SK-N-SH (cell line): ENCODE data around the gene TP53AIP1. TPM values are rescaled to one million over a fixed set of nuclear protein-coding genes. Genes with fewer than 3 reads are reported as not detected.

Experiments used
- CTCF ChIA-PET: fragments of 300-600, 350-600 bp; formaldehyde crosslinking; extraction: SDS; loops from one replicate; lab custom pipeline; 2021; lab: Yijun Ruan, JAX
- POLR2A ChIA-PET: fragments of 350-600 bp; sonication (Branson Sonifier 250); formaldehyde crosslinking; extraction: SDS; loops from one replicate; lab custom pipeline; 2020; ENCODE audit warnings: antibody characterized with exemption, inconsistent platforms; lab: Yijun Ruan, JAX
- DNase-seq: peaks from one replicate; pipeline ENCODE4 v3.0.0; 2012
- H2AFZ ChIP-seq: fragments of 200-600 bp; sonication (generic); 2 replicates; pipeline ENCODE4 v1.8.1; 2016; ENCODE audit warnings: antibody characterized with exemption, mild to moderate bottlenecking, low read depth
- H3F3A ChIP-seq: fragments of 200-600 bp; sonication (generic); replicated peaks from 2 replicates; pipeline ENCODE3; 2016; ENCODE audit warnings: antibody characterized with exemption, mild to moderate bottlenecking; ENCODE audit not compliant: insufficient read depth
- H3K27ac ChIP-seq, 2 experiments: fragments of 200-500 bp in 1 of 2; fragments of 200-600 bp in 1 of 2; sonication (Bioruptor generic) in 1 of 2; sonication (generic), shearing (Covaris generic) in 1 of 2; 2 replicates each; pipeline versions ENCODE4 v1.5.1 to v1.6.1; 2014 to 2016; ENCODE audit warnings: low read depth in 2 of 2, inconsistent platforms in 1 of 2, low read length in 1 of 2, mild to moderate bottlenecking in 1 of 2, mixed read lengths in 1 of 2
- H3K27me3 ChIP-seq: fragments of 200-600 bp; sonication (generic), shearing (Covaris generic); 2 replicates; pipeline ENCODE4 v1.6.1; 2016; ENCODE audit warnings: mixed run types; ENCODE audit not compliant: insufficient read depth
- H3K36me3 ChIP-seq, 2 experiments: fragments of 200-500 bp in 1 of 2; fragments of 200-600 bp in 1 of 2; sonication (Bioruptor generic) in 1 of 2; sonication (generic) in 1 of 2; replicated peaks in 1 of 2; 2 replicates each; pipeline versions ENCODE3 to v1.5.1; 2014 to 2016; ENCODE audit warnings: low read length in 1 of 2, mild to moderate bottlenecking in 1 of 2; ENCODE audit not compliant: insufficient read depth in 2 of 2, control insufficient read depth in 1 of 2
- H3K4me1 ChIP-seq, 2 experiments: fragments of 200-500 bp in 1 of 2; fragments of 200-600 bp in 1 of 2; sonication (Bioruptor generic) in 1 of 2; sonication (generic), shearing (Covaris generic) in 1 of 2; 2 replicates each; pipeline versions ENCODE4 v1.5.1 to v1.6.1; 2014 to 2016; ENCODE audit warnings: low read depth in 1 of 2, low read length in 1 of 2, mixed run types in 1 of 2; ENCODE audit not compliant: insufficient read depth in 2 of 2, control insufficient read depth in 1 of 2
- H3K4me2 ChIP-seq: fragments of 200-600 bp; sonication (generic), shearing (Covaris generic); 2 replicates; pipeline ENCODE4 v1.6.1; 2017; ENCODE audit warnings: mixed run types
- H3K4me3 ChIP-seq, 2 experiments: fragments of 200-500 bp in 1 of 2; fragments of 200-600 bp in 1 of 2; sonication (Bioruptor generic) in 1 of 2; sonication (generic), shearing (Covaris generic) in 1 of 2; 2 replicates each; pipeline versions ENCODE4 v1.5.1 to v1.8.1; 2014 to 2016; ENCODE audit warnings: low read depth in 2 of 2, inconsistent platforms in 1 of 2, low read length in 1 of 2, mild to moderate bottlenecking in 1 of 2, mixed read lengths in 1 of 2, moderate library complexity in 1 of 2
- H3K79me2 ChIP-seq: fragments of 200-600 bp; sonication (generic); 2 replicates; pipeline ENCODE4 v1.8.1; 2017; ENCODE audit warnings: mild to moderate bottlenecking; ENCODE audit not compliant: insufficient read depth
- H3K9ac ChIP-seq: fragments of 200-600 bp; sonication (generic); 2 replicates; pipeline ENCODE4 v1.6.1; 2017; ENCODE audit warnings: mixed run types
- H3K9me2 ChIP-seq: fragments of 200-600 bp; sonication (generic); 2 replicates; pipeline ENCODE4 v1.6.1; 2017; ENCODE audit warnings: mixed run types
- H3K9me3 ChIP-seq: fragments of 200-600 bp; sonication (generic); 2 replicates; pipeline ENCODE4 v1.6.1; 2017; ENCODE audit warnings: mixed run types, mild to moderate bottlenecking, moderate library complexity
- H4K20me1 ChIP-seq: fragments of 200-600 bp; sonication (generic); 2 replicates; pipeline ENCODE4 v1.6.1; 2017; ENCODE audit warnings: mild to moderate bottlenecking, mixed run types; ENCODE audit not compliant: insufficient read depth
- CHD2 ChIP-seq: fragments of 150-350 bp; IDR thresholded peaks from 2 replicates; pipeline ENCODE4 v1.6.1; 2018; ENCODE audit warnings: low read length; ENCODE audit not compliant: partially characterized antibody
- EZH2phosphoT487 ChIP-seq: fragments of 200-600 bp; sonication (generic); IDR thresholded peaks from 2 replicates; pipeline ENCODE4 v1.6.1; 2017; ENCODE audit warnings: low read depth, mixed run types, mild to moderate bottlenecking, antibody characterized with exemption, moderate library complexity, borderline replicate concordance
- FOSL2 ChIP-seq: IDR thresholded peaks from 2 replicates; pipeline ENCODE4 v1.4.0; 2012; ENCODE audit warnings: low read depth, mild to moderate bottlenecking, moderate library complexity, borderline replicate concordance
- FOXJ3 ChIP-seq: sonication (generic); formaldehyde crosslinking; IDR thresholded peaks from 2 replicates; pipeline ENCODE4 v1.5.1; 2020; ENCODE audit warnings: mild to moderate bottlenecking, missing genetic modification reagents
- JUND ChIP-seq: IDR thresholded peaks from 2 replicates; pipeline ENCODE4 v1.4.0; 2012
- MEF2A ChIP-seq: IDR thresholded peaks from 2 replicates; pipeline ENCODE4 v1.4.0; 2012; ENCODE audit warnings: low read depth, borderline replicate concordance
- MXI1 ChIP-seq: IDR thresholded peaks from 2 replicates; pipeline ENCODE4 v1.6.1; 2012; ENCODE audit warnings: mild to moderate bottlenecking, low read depth, low read length, improper control_type of control experiment
- NFIC ChIP-seq: IDR thresholded peaks from 2 replicates; pipeline ENCODE4 v1.4.0; 2012; ENCODE audit warnings: borderline replicate concordance
- PBX3 ChIP-seq: IDR thresholded peaks from 2 replicates; pipeline ENCODE4; 2012
- REST ChIP-seq: IDR thresholded peaks from 2 replicates; pipeline ENCODE4 v1.6.1; 2012; ENCODE audit warnings: mild to moderate bottlenecking, low read depth, low read length, moderate library complexity
- RXRA ChIP-seq: IDR thresholded peaks from 2 replicates; pipeline ENCODE4 v1.4.0; 2012; ENCODE audit warnings: low read depth, mild to moderate bottlenecking, borderline replicate concordance
- TCF12 ChIP-seq: IDR thresholded peaks from 2 replicates; pipeline ENCODE4 v1.4.0; 2012
- TEAD4 ChIP-seq: IDR thresholded peaks from 2 replicates; pipeline ENCODE4 v1.4.0; 2012; ENCODE audit warnings: mild to moderate bottlenecking, borderline replicate concordance; ENCODE audit not compliant: insufficient read depth
- WGBS: methylation state at CpG from one replicate; pipeline ENCODE4 v1.1.6; 2017; ENCODE audit warnings: low lambda C conversion rate; 5-methylcytosine and 5-hydroxymethylcytosine counted together
- polyA plus RNA-seq, 3 experiments: library from polyadenylated mRNA; depleted of rRNA; stranded (reverse); fragments of >200 nt; gene quantifications; 2 replicates each; pipeline ENCODE4 v1.2.3, GENCODE V29; 2012
- TF ChIP-seq, protein P1 (sequence below): IDR thresholded peaks from 2 replicates; pipeline ENCODE4 v1.4.0; 2012; ENCODE audit warnings: low read depth, borderline replicate concordance
- TF ChIP-seq, protein P2 (sequence below): IDR thresholded peaks from 2 replicates; pipeline ENCODE4 v1.4.0; 2012; ENCODE audit warnings: low read depth

TP53AIP1 gene
- polyA plus RNA-seq, 1 of the 3 experiments (the other 2 are of a cell fraction) = 0.05 TPM

DNA sequence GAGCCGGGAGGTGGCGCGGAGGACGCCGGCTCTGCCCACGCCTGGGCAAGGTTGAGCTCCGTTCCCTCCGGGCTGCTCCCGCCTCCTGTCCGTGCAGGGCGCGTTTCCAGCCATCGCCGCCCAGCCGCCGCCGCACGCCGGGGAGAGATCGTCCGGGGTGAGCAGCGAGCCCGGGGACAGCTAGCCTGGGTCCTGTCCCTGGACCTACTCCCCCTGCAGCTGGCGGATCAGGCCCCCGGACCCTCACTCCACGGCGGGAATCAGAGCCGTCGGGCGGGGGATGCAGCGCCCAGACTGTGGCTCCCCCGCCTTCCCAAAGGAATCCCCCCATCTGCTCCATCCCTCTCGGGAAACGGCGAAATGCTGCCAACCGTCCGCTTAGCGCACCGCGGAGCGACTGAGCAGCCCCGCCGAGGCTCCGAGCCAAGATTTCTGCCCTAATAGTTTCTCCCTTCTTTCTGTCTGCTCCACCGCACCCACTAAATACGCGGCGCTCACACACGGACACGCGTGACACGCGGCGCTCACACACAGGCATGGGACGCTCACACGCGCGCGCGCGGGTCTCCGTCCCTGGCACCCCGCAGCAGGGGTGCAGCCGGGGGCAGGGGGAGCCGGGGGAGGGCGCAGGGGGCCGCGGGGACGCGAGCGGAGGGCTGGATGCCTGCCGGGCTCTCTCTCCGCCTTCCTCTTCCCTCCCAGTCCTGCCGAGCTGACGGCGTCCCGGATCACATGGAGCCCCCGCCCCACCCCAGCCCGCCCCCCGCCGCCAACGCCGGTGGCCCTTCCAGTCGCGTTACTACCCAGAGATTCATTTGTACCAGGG, 51.9 kb downstream of the TP53AIP1 start, which contains the start of gene KCNJ5:
Gene KCNJ5, plus strand, starts transcription at position 814 of the 826 bp plus-strand sequence. CDS start 19,918 bp downstream, outside the sequence.
- peak within 1 kb of the TSS; percentile 94 for H3K4me2 ChIP-seq
- TF ChIP-seq FOSL2 = no peak
- peak; percentile 44; the same call in 1 of the 2 replicates for TF ChIP-seq MXI1
- TF ChIP-seq JUND = no peak
- TF ChIP-seq, all 33 proteins: peak for 1
- Histone ChIP-seq H3K9ac (no peak within 1 kb of the TSS), H3K4me3 (peak within 1 kb of the TSS; percentile 53 to 65), H3K4me1 (peaks cover 0 to 26% of the 10 kb centered on the region in 2 experiments; a peak in 2 of 4 replicates), H3K9me2 (no peaks in the 10 kb centered on the region), H3F3A (no peaks in the 10 kb centered on the region), H3K36me3 (no peaks in the 10 kb centered on the region), H3K9me3 (no peaks in the 10 kb centered on the region), H3K27ac (no peak within 1 kb of the TSS), H2AFZ (0 out of 2 replicates have a peak within 1 kb of the TSS, but pooled peaks have one; percentile 35), H4K20me1 (no peaks in the 10 kb centered on the region), H3K27me3 (peaks cover 11% of the 10 kb centered on the region; the same call in 1 of the 2 replicates), H3K79me2 (no peaks in the 10 kb centered on the region)
- DNase-seq = peak; percentile 84
- CTCF ChIA-PET = interaction anchor here (0.6 to 13.1 kb wide), 7 partner anchors 10 to 733 kb away, joined by 3 to 872 read pairs (median 4); partner anchors contain the start of gene TP53AIP1
- WGBS = 1% methylated on average over 44 of the region's 85 CpGs
- POLR2A ChIA-PET = interaction anchor here (1.1 kb wide), 1 partner anchor 66 kb away, joined by 4 read pairs; no protein-coding TSS in a partner anchor

DNA sequence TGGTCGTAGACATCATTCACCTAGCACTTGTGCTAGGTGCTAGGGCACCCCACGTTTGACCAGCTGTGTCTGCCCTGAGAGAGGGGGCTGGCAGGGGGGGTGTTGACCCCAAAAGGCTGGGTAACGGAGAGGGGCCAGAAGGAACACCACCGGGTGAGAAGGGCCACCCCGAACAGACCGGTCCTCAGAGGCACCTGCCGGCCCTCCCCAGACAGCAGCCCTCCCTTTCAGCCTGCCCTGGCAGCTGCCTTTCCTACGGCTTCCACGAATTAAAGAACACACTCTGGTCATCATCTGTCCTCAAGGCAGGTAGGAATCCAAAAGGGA, 52.5 kb downstream of the TP53AIP1 start:
- Histone ChIP-seq H3K36me3 (no peaks in the 10 kb centered on the region), H4K20me1 (no peaks in the 10 kb centered on the region), H3K4me1 (peaks cover 0 to 20% of the 10 kb centered on the region in 2 experiments; a peak in 2 of 4 replicates), H3K9ac (no peak overlapping the region), H2AFZ (0 out of 2 replicates have a peak overlapping the region, but pooled peaks have one; percentile 35), H3K4me2 (peak overlapping the region; percentile 94), H3K27ac (no peak overlapping the region), H3F3A (no peaks in the 10 kb centered on the region), H3K27me3 (peaks cover 11% of the 10 kb centered on the region; the same call in 1 of the 2 replicates), H3K9me3 (no peaks in the 10 kb centered on the region), H3K4me3 (peak overlapping the region; percentile 53 to 65), H3K9me2 (no peaks in the 10 kb centered on the region), H3K79me2 (no peaks in the 10 kb centered on the region)
- CTCF ChIA-PET = interaction anchor here (0.9 to 13.1 kb wide), 4 partner anchors 10 to 58 kb away, joined by 3 to 872 read pairs (median 103); partner anchors contain the start of gene TP53AIP1
- TF ChIP-seq MEF2A (no peak), TEAD4 (no peak), CHD2 (no peak), PBX3 (no peak), JUND (no peak), FOXJ3 (CRISPR knock-in tag) (no peak), EZH2phosphoT487 (no peak), REST (no peak), RXRA (no peak), TCF12 (no peak), NFIC (no peak)
- TF ChIP-seq, protein P1, sequence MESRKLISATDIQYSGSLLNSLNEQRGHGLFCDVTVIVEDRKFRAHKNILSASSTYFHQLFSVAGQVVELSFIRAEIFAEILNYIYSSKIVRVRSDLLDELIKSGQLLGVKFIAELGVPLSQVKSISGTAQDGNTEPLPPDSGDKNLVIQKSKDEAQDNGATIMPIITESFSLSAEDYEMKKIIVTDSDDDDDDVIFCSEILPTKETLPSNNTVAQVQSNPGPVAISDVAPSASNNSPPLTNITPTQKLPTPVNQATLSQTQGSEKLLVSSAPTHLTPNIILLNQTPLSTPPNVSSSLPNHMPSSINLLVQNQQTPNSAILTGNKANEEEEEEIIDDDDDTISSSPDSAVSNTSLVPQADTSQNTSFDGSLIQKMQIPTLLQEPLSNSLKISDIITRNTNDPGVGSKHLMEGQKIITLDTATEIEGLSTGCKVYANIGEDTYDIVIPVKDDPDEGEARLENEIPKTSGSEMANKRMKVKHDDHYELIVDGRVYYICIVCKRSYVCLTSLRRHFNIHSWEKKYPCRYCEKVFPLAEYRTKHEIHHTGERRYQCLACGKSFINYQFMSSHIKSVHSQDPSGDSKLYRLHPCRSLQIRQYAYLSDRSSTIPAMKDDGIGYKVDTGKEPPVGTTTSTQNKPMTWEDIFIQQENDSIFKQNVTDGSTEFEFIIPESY = no peak
- TF ChIP-seq, protein P2, sequence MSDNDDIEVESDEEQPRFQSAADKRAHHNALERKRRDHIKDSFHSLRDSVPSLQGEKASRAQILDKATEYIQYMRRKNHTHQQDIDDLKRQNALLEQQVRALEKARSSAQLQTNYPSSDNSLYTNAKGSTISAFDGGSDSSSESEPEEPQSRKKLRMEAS = no peak
- DNase-seq = peak; percentile 43
- 13% methylated on average over 4 of the region's 9 CpGs for WGBS
- POLR2A ChIA-PET = interaction anchor here (1.1 kb wide), 1 partner anchor 66 kb away, joined by 4 read pairs; no protein-coding TSS in a partner anchor
